ENCODE results near the gene NUCKS1.

DNA sequence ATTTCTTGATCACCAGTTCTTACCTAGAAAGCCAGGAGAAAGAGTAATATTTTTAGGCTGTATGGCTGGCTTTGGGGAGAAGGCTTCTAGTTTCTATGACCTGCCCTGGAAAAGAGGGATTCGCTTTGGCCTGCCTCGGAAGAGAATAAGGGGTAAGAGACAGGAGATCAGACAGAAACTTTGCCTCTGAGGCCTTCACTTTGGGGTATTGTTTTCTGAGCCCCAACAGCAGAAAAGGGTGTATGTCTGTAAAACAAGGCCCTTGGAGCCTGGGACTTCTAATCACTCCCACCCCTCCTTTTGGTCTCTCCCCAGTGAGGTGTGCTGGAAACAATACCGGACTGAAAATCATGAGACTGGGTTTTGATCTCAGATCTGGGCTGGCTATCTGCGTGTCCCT lies 74.7 kb downstream of the NUCKS1 start:
- TF ChIP-seq, protein P1, sequence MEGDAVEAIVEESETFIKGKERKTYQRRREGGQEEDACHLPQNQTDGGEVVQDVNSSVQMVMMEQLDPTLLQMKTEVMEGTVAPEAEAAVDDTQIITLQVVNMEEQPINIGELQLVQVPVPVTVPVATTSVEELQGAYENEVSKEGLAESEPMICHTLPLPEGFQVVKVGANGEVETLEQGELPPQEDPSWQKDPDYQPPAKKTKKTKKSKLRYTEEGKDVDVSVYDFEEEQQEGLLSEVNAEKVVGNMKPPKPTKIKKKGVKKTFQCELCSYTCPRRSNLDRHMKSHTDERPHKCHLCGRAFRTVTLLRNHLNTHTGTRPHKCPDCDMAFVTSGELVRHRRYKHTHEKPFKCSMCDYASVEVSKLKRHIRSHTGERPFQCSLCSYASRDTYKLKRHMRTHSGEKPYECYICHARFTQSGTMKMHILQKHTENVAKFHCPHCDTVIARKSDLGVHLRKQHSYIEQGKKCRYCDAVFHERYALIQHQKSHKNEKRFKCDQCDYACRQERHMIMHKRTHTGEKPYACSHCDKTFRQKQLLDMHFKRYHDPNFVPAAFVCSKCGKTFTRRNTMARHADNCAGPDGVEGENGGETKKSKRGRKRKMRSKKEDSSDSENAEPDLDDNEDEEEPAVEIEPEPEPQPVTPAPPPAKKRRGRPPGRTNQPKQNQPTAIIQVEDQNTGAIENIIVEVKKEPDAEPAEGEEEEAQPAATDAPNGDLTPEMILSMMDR (IDR thresholded peaks at IDR 0.05), result no peak
- TF ChIP-seq JUND (IDR thresholded peaks at IDR 0.05) (no peak), SMC3 (IDR thresholded peaks at IDR 0.05; ENCODE audit: low read depth, low read length) (no peak), TAF1 (IDR thresholded peaks at IDR 0.05; ENCODE audit: borderline replicate concordance, low read depth, low read length) (no peak)
- TF ChIP-seq, protein P2, sequence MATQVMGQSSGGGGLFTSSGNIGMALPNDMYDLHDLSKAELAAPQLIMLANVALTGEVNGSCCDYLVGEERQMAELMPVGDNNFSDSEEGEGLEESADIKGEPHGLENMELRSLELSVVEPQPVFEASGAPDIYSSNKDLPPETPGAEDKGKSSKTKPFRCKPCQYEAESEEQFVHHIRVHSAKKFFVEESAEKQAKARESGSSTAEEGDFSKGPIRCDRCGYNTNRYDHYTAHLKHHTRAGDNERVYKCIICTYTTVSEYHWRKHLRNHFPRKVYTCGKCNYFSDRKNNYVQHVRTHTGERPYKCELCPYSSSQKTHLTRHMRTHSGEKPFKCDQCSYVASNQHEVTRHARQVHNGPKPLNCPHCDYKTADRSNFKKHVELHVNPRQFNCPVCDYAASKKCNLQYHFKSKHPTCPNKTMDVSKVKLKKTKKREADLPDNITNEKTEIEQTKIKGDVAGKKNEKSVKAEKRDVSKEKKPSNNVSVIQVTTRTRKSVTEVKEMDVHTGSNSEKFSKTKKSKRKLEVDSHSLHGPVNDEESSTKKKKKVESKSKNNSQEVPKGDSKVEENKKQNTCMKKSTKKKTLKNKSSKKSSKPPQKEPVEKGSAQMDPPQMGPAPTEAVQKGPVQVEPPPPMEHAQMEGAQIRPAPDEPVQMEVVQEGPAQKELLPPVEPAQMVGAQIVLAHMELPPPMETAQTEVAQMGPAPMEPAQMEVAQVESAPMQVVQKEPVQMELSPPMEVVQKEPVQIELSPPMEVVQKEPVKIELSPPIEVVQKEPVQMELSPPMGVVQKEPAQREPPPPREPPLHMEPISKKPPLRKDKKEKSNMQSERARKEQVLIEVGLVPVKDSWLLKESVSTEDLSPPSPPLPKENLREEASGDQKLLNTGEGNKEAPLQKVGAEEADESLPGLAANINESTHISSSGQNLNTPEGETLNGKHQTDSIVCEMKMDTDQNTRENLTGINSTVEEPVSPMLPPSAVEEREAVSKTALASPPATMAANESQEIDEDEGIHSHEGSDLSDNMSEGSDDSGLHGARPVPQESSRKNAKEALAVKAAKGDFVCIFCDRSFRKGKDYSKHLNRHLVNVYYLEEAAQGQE (IDR thresholded peaks at IDR 0.05; ENCODE audit: low read depth, low read length), result no peak
